ENCODE results near the gene LBHD2. TPM values are rescaled to one million over a fixed set of nuclear protein-coding genes. Genes with fewer than 3 reads are reported as not detected.

The LBHD2 gene
- total RNA-seq, result not detected in 2 replicates

GRCh38 chr14:103084021-103084919 is at the start of gene LBHD2:
TSS of gene LBHD2 (plus strand) at chr14:103084210. CDS start at chr14:103086013, 1,803 bp downstream.

GRCh38 chr14:103057372-103058163 is 26.4 kb upstream of the LBHD2 start, which contains the start of gene CDC42BPB:
TSS of gene CDC42BPB (minus strand) at chr14:103057549. CDS start at chr14:103057173, 376 bp downstream.

GRCh38 chr14:103094406-103095209 is 10.6 kb downstream of the LBHD2 start, which contains the start of gene EXOC3L4:
TSS of gene EXOC3L4 (plus strand) at chr14:103094725. CDS start at chr14:103100220, 5,495 bp downstream.

GRCh38 chr14:103122947-103123633 is 39.1 kb downstream of the LBHD2 start, which contains the start of gene TNFAIP2:
TSS of gene TNFAIP2 (plus strand) at chr14:103123461. CDS start at chr14:103126458, 2,997 bp downstream.

Other genes starting within 250 kb of the LBHD2 start
- gene AMN, start 161.5 kb upstream of the LBHD2 start, total RNA-seq, result 2.0 and 8.9 TPM in 2 replicates
- 81.3 and 176 TPM in 2 replicates for gene CDC42BPB, start 26.7 kb upstream of the LBHD2 start, total RNA-seq
- gene EXOC3L4, start 10.5 kb downstream of the LBHD2 start, total RNA-seq, result not detected in 2 replicates
- 8.2 and 26.8 TPM in 2 replicates for gene TNFAIP2, start 39.3 kb downstream of the LBHD2 start, total RNA-seq